Thoracic aorta (tissue), 2 donors: Measurements from ENCODE around the gene MAN1C1. TPM values are rescaled to one million over a fixed set of nuclear protein-coding genes. Genes with fewer than 3 reads are reported as not detected.

Source experiments
- ATAC-seq: fragments of 150-250 bp; one replicate; pipeline ENCODE4 v1.8.0; 2017; ENCODE audit warnings: low read depth; ENCODE audit not compliant: insufficient number of reproducible peaks, low FRiP score
- DNase-seq: peaks from one replicate; pipeline ENCODE4 v3.0.0-alpha.2; 2020; ENCODE audit warnings: low spot score
- H3K27ac ChIP-seq, 2 donors: fragments of 200-600 bp; sonication (generic); 1 replicate in 1 of 2; 2 replicates in 1 of 2; pipeline ENCODE4 v1.5.1; 2016; ENCODE audit warnings: mild to moderate bottlenecking in 2 of 2, moderate library complexity in 2 of 2
- H3K27me3 ChIP-seq: fragments of 200-600 bp; sonication (generic); replicated peaks from 2 replicates; pipeline ENCODE4 v1.6.0; 2016; ENCODE audit warnings: mild to moderate bottlenecking; ENCODE audit not compliant: insufficient read depth
- H3K36me3 ChIP-seq: fragments of 200-600 bp; sonication (generic); one replicate; pipeline ENCODE4 v1.5.1; 2016
- H3K4me1 ChIP-seq, 2 donors: fragments of 200-600 bp; sonication (generic); 1 replicate in 1 of 2; 2 replicates in 1 of 2; pipeline versions ENCODE4 v1.5.1 to v1.6.0; 2016; ENCODE audit warnings: low read depth in 2 of 2, mild to moderate bottlenecking in 1 of 2; ENCODE audit not compliant: control insufficient read depth in 1 of 2
- H3K4me3 ChIP-seq: fragments of 200-600 bp; sonication (generic); 2 replicates; pipeline ENCODE4 v1.5.1; 2016; ENCODE audit warnings: mild to moderate bottlenecking
- H3K9me3 ChIP-seq: fragments of 200-600 bp; sonication (generic); 2 replicates; pipeline ENCODE4 v1.5.1; 2016
- CTCF ChIP-seq: fragments of 200-600 bp; sonication (generic); IDR thresholded peaks from one replicate; pipeline ENCODE4 v1.5.1; 2019; ENCODE audit warnings: antibody characterized with exemption
- total RNA-seq, 2 donors: library from RNA; depleted of rRNA; stranded (reverse); fragments of >200 nt; gene quantifications; one replicate each; pipeline versions ENCODE4 v1.1.0 to v1.2.3, GENCODE V29; 2016

Gene MAN1C1
- total RNA-seq, 2 donors from 2014 or later: 21.0 to 26.0 TPM

- H3K27me3 ChIP-seq: no peaks in the 10 kb centered on the region
- peaks cover 19 to 38% of the 10 kb centered on the region in 2 donors for H3K4me1 ChIP-seq
- H3K9me3 ChIP-seq: no peaks in the 10 kb centered on the region
- ATAC-seq (peak; percentile 72), DNase-seq (no peak)
- TF ChIP-seq CTCF: no peak
- peak within 1 kb of the TSS; percentile 84 to 89 for H3K27ac ChIP-seq
- peaks cover 13% of the 10 kb centered on the region for H3K36me3 ChIP-seq
- peak within 1 kb of the TSS; percentile 94 for H3K4me3 ChIP-seq
Observed at GRCh38 chr1:25819491-25820246, 203.1 kb downstream of the MAN1C1 start, which contains the start of gene MTFR1L. Gene MTFR1L (plus strand): TSS chr1:25819954. CDS start chr1:25823105, 3,151 bp downstream.

- Histone ChIP-seq H3K4me1 (peaks cover 19 to 38% of the 10 kb centered on the region in 2 donors), H3K9me3 (no peaks in the 10 kb centered on the region), H3K36me3 (peaks cover 6% of the 10 kb centered on the region), H3K27me3 (no peaks in the 10 kb centered on the region), H3K4me3 (peak overlapping the region; percentile 94), H3K27ac (peak overlapping the region; percentile 84 to 89)
- TF ChIP-seq CTCF: no peak
- ATAC-seq: no peak
- no peak for DNase-seq
Observed at GRCh38 chr1:25820247-25821111, 203.9 kb downstream of the MAN1C1 start.

DNA sequence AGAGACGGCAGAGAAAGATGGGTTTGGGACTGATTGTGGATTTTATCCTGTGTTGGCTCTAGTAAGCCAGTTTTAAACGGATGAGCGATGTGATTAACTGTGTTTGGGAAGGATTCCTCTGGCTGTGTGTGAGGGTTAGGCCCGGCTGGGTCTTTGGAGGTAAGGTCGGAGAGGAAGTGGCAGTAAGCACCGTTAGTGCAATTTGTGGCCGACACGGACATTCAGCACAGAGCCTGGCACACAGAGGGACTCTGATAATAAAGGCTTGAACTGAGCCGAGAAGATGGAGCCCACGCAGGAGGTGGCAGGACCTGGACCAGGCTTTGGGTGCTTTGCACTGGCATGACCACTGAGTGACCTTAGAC lies 204.5 kb downstream of the MAN1C1 start:
- Histone ChIP-seq H3K27me3 (no peaks in the 10 kb centered on the region), H3K36me3 (peaks cover 4% of the 10 kb centered on the region), H3K9me3 (no peaks in the 10 kb centered on the region), H3K4me1 (peaks cover 19 to 38% of the 10 kb centered on the region in 2 donors), H3K27ac (peak overlapping the region; percentile 84 to 89), H3K4me3 (peak overlapping the region; percentile 94)
- DNase-seq (no peak), ATAC-seq (no peak)
- no peak for TF ChIP-seq CTCF

DNA sequence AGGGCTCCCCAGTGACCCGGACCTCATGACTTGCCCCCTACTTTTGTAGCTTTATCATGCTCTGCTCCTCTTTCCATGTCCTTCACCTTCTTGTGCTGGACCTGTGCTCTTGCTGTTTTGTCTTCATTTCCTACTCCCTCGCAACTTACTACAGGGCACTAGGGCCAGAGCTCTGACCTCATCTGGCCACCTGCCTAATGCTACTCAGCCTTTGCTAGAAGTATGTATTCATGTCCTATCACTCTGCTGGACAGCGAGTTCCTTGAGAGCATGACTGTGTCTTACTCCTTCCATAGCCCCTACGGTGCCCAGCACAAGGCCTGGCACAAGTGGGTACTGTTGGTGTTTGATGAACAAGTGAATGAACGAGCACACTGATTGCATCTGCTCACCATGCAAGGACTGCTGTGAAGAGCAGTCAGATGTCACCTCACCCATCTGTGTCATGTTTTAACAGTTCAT lies 205.1 kb downstream of the MAN1C1 start:
- ATAC-seq (no peak), DNase-seq (no peak)
- H3K9me3 ChIP-seq: no peaks in the 10 kb centered on the region
- peak overlapping the region; percentile 30 to 89 for H3K27ac ChIP-seq
- no peaks in the 10 kb centered on the region for H3K27me3 ChIP-seq
- no peak for TF ChIP-seq CTCF
- peaks cover 19 to 38% of the 10 kb centered on the region in 2 donors for H3K4me1 ChIP-seq
- peak overlapping the region; percentile 94 for H3K4me3 ChIP-seq
- peaks cover 10% of the 10 kb centered on the region for H3K36me3 ChIP-seq

- Histone ChIP-seq H3K4me1 (peaks cover 12 to 24% of the 10 kb centered on the region in 2 donors), H3K9me3 (no peaks in the 10 kb centered on the region), H3K27me3 (no peaks in the 10 kb centered on the region), H3K4me3 (no peak overlapping the region), H3K27ac (no peak overlapping the region), H3K36me3 (peaks cover 47% of the 10 kb centered on the region)
- ATAC-seq (no peak), DNase-seq (no peak)
- TF ChIP-seq CTCF: no peak
Observed at GRCh38 chr1:25825605-25826004, 209.0 kb downstream of the MAN1C1 start.
